Fibroblast of lung (primary cell): ENCODE results near the gene APBB2.

Experiments used
- EZH2 ChIP-seq: IDR thresholded peaks from 2 replicates; pipeline ENCODE4 v1.5.1; 2012; ENCODE audit warnings: low read length, control low read depth, mild to moderate bottlenecking; ENCODE audit errors: missing control alignments
- TF ChIP-seq, protein P1 (sequence below), 2 donors: IDR thresholded peaks in 1 of 2; conservative IDR thresholded peaks in 1 of 2; 1 replicate in 1 of 2; 2 replicates in 1 of 2; pipeline ENCODE4 v1.5.1; 2011 to 2012; ENCODE audit warnings: low read length in 2 of 2, control low read depth in 1 of 2, inconsistent platforms in 1 of 2, low read depth in 1 of 2, mild to moderate bottlenecking in 1 of 2

DNA sequence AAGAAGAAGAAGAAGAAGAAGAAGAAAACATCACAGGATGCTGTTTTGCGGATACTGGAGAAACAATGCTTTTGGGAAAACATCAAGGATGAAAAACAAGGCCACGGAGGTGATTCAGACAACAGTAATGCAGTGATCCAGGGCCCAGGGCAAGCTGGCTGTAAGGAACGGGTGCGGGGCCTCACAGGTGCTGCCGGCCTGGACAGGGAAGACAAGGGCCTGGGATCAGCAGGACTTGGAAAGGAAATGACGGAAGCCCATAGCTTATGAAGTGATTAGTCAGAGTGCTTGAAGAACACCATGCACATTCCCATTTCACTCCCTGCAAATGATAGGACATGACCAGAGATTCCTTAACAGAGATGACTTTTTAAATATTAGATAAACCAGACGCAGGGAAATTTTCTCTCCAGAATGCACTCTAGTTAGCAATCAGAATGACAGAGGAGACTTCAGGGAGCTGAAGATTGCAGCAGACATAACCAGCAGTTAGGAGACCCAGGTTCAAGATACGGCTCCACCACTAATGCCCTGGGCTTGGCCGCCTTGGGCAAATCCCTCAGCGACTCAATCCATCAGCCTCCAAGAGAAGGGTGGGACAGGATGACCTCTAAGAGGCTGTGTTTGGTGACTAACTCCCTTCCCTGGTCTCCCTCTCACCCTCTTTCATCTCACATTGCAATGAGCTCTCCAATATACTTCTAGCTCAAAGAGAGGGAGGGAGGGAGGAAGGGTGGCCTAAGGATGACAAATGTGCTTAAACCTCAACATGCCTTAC is 54.1 kb downstream of the APBB2 start:
- TF ChIP-seq, protein P1, sequence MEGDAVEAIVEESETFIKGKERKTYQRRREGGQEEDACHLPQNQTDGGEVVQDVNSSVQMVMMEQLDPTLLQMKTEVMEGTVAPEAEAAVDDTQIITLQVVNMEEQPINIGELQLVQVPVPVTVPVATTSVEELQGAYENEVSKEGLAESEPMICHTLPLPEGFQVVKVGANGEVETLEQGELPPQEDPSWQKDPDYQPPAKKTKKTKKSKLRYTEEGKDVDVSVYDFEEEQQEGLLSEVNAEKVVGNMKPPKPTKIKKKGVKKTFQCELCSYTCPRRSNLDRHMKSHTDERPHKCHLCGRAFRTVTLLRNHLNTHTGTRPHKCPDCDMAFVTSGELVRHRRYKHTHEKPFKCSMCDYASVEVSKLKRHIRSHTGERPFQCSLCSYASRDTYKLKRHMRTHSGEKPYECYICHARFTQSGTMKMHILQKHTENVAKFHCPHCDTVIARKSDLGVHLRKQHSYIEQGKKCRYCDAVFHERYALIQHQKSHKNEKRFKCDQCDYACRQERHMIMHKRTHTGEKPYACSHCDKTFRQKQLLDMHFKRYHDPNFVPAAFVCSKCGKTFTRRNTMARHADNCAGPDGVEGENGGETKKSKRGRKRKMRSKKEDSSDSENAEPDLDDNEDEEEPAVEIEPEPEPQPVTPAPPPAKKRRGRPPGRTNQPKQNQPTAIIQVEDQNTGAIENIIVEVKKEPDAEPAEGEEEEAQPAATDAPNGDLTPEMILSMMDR (conservative IDR thresholded peaks at IDR 0.05 in 1 of 2, IDR thresholded peaks at IDR 0.05 in 1 of 2; ENCODE audit: low read depth in 1 of 2, low read length in 2 of 2), result no peak
- no peak for TF ChIP-seq EZH2
